ENCODE data around the gene RBM8A. TPM values are rescaled to one million over a fixed set of nuclear protein-coding genes. Genes with fewer than 3 reads are reported as not detected.

RBM8A gene
- total and polyA plus RNA-seq, 9 of the 15 experiments (the other 6 are each of a cell fraction or from before 2014, with no cell fraction given): 215 to 1,035 (median 291) TPM

- CTCF ChIA-PET (ENCODE audit: low intra/inter-chr PET ratio): no interaction called here
- in situ Hi-C loops (cut with MboI): no loop called here
- Histone ChIP-seq H3K4me1 (replicated peaks in 1 of 2; ENCODE audit: control insufficient read depth in 2 of 2, insufficient read depth in 2 of 2, low read length in 2 of 2) (peaks cover 35 to 37% of the 10 kb centered on the region in 2 experiments; a peak in 4 of 5 replicates), H3K36me3 (ENCODE audit: control insufficient read depth, insufficient read depth, low read length) (no peaks in the 10 kb centered on the region), H3K27ac (ENCODE audit: extremely low read depth, low read depth, low read length) (no peak overlapping the region), H3K9me1 (ENCODE audit: control insufficient read depth, insufficient read depth, low read length) (no peaks in the 10 kb centered on the region), H3K9me3 (replicated peaks; ENCODE audit: control insufficient read depth, insufficient read depth, low read depth, low read length) (no peaks in the 10 kb centered on the region), H4K20me1 (replicated peaks; ENCODE audit: control insufficient read depth, insufficient read depth, low read length) (no peaks in the 10 kb centered on the region), H2AFZ (ENCODE audit: low read depth, low read length) (peak overlapping the region; percentile 92; the same call in 1 of the 2 replicates), H3K27me3 (ENCODE audit: control insufficient read depth in 2 of 2, insufficient read depth in 2 of 2, low read length in 2 of 2) (no peaks in the 10 kb centered on the region; a peak in 1 of 5 replicates), H3K79me2 (ENCODE audit: control insufficient read depth, insufficient read depth, low read length) (peaks cover 37% of the 10 kb centered on the region), H3K9ac (ENCODE audit: insufficient read depth in 1 of 2, low read depth in 2 of 2, low read length in 2 of 2) (no peak overlapping the region), H3K4me3 (no peak overlapping the region), H3K4me2 (ENCODE audit: insufficient read depth, low read length) (no peak overlapping the region)
- POLR2A ChIA-PET: interaction anchor here (0.9 to 2.7 kb wide), 6 partner anchors 15 to 99 kb away, joined by 5 to 18 read pairs (median 13); partner anchors contain the start of gene RBM8A
- no peak for DNase-seq (ENCODE audit: extremely low read depth in 1 of 4, low spot score in 3 of 4)
- FAIRE-seq: no peak
- intact Hi-C loops (cut with micrococcal nuclease): no loop called here
- no TSS peak for BruUV-seq (replicated peaks)
- ATAC-seq: no peak
- TF ChIP-seq SRF (CRISPR knock-in tag; IDR thresholded peaks at IDR 0.05): no peak
- TF ChIP-seq DACH1 (IDR thresholded peaks at IDR 0.05; ENCODE audit: partially characterized antibody): no peak
- TF ChIP-seq FOXJ2 (tag; IDR thresholded peaks at IDR 0.05): no peak
- no peak for TF ChIP-seq ASH1L (IDR thresholded peaks at IDR 0.05; ENCODE audit: borderline replicate concordance, low read depth, partially characterized antibody)
- TF ChIP-seq TEAD4 (IDR thresholded peaks at IDR 0.05; ENCODE audit: low read length): no peak
- no peak for TF ChIP-seq TEAD4 (CRISPR knock-in tag; IDR thresholded peaks at IDR 0.05; ENCODE audit: borderline replicate concordance)
- TF ChIP-seq MECOM (CRISPR knock-in tag; IDR thresholded peaks at IDR 0.05): no peak
- no peak for TF ChIP-seq CUX1 (CRISPR knock-in tag; IDR thresholded peaks at IDR 0.05)
- TF ChIP-seq SAP30 (IDR thresholded peaks at IDR 0.05; ENCODE audit: borderline replicate concordance, insufficient read depth, low read depth, low read length, poor library complexity, severe bottlenecking): no peak
- no peak for TF ChIP-seq NR4A1 (CRISPR knock-in tag; IDR thresholded peaks at IDR 0.05)
- no peak for TF ChIP-seq NR4A1 (tag; IDR thresholded peaks at IDR 0.05)
- TF ChIP-seq HLTF (IDR thresholded peaks at IDR 0.05): no peak
- no peak for TF ChIP-seq CC2D1A (IDR thresholded peaks at IDR 0.05)
- no peak for TF ChIP-seq SP1 (CRISPR knock-in tag; IDR thresholded peaks at IDR 0.05)
- TF ChIP-seq SRSF1 (IDR thresholded peaks at IDR 0.05; ENCODE audit: low read depth, low read length): no peak
- TF ChIP-seq FIP1L1 (IDR thresholded peaks at IDR 0.05; ENCODE audit: low read depth, low read length, poor library complexity, severe bottlenecking): no peak
- TF ChIP-seq PHTF2 (CRISPR knock-in tag; IDR thresholded peaks at IDR 0.05): no peak
- no peak for TF ChIP-seq ZNF561 (CRISPR knock-in tag; conservative IDR thresholded peaks at IDR 0.05)
- TF ChIP-seq HEY1 (CRISPR knock-in tag; IDR thresholded peaks at IDR 0.05; ENCODE audit: borderline replicate concordance): no peak
Measured at GRCh38 chr1:145958734-145959133, 31.4 kb upstream of the RBM8A start.

Measured in K562 (cell line).